ENCODE measurements around the gene SEC22C. TPM values are rescaled to one million over a fixed set of nuclear protein-coding genes. Genes with fewer than 3 reads are reported as not detected.

The SEC22C gene
- polyA plus RNA-seq, 1 donor from 2014 or later, result 93.6 TPM

DNA sequence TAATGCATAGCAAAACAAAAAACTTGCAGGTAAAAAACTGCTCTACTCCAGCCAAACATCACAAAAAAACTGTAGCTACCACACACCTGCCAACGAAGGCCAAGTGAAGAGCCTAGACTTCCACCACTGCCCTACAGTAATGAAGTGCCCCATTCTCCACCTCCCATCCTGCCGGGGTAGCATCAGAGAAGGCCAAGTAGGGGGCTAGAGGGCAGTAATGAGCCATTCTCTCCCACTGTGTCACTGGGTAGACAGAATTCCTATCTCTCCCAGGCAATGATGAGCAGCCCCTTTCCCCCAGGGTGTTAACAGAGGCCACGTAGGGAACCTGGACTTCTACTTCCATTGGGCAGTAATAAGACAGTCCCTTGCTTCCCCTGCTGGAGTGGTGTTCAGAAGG is 9.5 kb downstream of the SEC22C start:
- TF ChIP-seq RAD21 (conservative IDR thresholded peaks at IDR 0.05) (no peak), MXI1 (conservative IDR thresholded peaks at IDR 0.05; ENCODE audit: poor library complexity, severe bottlenecking) (no peak), TAF1 (IDR thresholded peaks at IDR 0.05; ENCODE audit: low read depth) (no peak)
- TF ChIP-seq, protein P1, sequence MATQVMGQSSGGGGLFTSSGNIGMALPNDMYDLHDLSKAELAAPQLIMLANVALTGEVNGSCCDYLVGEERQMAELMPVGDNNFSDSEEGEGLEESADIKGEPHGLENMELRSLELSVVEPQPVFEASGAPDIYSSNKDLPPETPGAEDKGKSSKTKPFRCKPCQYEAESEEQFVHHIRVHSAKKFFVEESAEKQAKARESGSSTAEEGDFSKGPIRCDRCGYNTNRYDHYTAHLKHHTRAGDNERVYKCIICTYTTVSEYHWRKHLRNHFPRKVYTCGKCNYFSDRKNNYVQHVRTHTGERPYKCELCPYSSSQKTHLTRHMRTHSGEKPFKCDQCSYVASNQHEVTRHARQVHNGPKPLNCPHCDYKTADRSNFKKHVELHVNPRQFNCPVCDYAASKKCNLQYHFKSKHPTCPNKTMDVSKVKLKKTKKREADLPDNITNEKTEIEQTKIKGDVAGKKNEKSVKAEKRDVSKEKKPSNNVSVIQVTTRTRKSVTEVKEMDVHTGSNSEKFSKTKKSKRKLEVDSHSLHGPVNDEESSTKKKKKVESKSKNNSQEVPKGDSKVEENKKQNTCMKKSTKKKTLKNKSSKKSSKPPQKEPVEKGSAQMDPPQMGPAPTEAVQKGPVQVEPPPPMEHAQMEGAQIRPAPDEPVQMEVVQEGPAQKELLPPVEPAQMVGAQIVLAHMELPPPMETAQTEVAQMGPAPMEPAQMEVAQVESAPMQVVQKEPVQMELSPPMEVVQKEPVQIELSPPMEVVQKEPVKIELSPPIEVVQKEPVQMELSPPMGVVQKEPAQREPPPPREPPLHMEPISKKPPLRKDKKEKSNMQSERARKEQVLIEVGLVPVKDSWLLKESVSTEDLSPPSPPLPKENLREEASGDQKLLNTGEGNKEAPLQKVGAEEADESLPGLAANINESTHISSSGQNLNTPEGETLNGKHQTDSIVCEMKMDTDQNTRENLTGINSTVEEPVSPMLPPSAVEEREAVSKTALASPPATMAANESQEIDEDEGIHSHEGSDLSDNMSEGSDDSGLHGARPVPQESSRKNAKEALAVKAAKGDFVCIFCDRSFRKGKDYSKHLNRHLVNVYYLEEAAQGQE (IDR thresholded peaks at IDR 0.05; ENCODE audit: borderline replicate concordance), result no peak
- TF ChIP-seq, protein P2, sequence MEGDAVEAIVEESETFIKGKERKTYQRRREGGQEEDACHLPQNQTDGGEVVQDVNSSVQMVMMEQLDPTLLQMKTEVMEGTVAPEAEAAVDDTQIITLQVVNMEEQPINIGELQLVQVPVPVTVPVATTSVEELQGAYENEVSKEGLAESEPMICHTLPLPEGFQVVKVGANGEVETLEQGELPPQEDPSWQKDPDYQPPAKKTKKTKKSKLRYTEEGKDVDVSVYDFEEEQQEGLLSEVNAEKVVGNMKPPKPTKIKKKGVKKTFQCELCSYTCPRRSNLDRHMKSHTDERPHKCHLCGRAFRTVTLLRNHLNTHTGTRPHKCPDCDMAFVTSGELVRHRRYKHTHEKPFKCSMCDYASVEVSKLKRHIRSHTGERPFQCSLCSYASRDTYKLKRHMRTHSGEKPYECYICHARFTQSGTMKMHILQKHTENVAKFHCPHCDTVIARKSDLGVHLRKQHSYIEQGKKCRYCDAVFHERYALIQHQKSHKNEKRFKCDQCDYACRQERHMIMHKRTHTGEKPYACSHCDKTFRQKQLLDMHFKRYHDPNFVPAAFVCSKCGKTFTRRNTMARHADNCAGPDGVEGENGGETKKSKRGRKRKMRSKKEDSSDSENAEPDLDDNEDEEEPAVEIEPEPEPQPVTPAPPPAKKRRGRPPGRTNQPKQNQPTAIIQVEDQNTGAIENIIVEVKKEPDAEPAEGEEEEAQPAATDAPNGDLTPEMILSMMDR (IDR thresholded peaks at IDR 0.05; ENCODE audit: poor library complexity, severe bottlenecking), result no peak
- H3F3A ChIP-seq (ENCODE audit: insufficient read depth, low read length, poor library complexity, severe bottlenecking), result no peaks in the 10 kb centered on the region
- H3K4me3 ChIP-seq (ENCODE audit: low read length), result no peak overlapping the region
- H3K9me2 ChIP-seq (ENCODE audit: insufficient read depth, low read length), result no peaks in the 10 kb centered on the region
- peaks cover 32% of the 10 kb centered on the region for H3K79me2 ChIP-seq (replicated peaks; ENCODE audit: insufficient read depth, low read length)
- H3K9ac ChIP-seq (ENCODE audit: low read length), result no peak overlapping the region
- no peak overlapping the region for H3K4me2 ChIP-seq (ENCODE audit: low read length)
- no peaks in the 10 kb centered on the region for H3K9me3 ChIP-seq (ENCODE audit: low read length)
- no peaks in the 10 kb centered on the region for H4K20me1 ChIP-seq (ENCODE audit: insufficient read depth)
- H3K36me3 ChIP-seq (ENCODE audit: insufficient read depth, low read length), result no peaks in the 10 kb centered on the region
- H3K27ac ChIP-seq (ENCODE audit: low read length), result no peak overlapping the region
- H2AFZ ChIP-seq (ENCODE audit: low read depth, low read length), result no peak overlapping the region
- no peaks in the 10 kb centered on the region for H3K27me3 ChIP-seq (ENCODE audit: insufficient read depth, low read depth, low read length)

DNA sequence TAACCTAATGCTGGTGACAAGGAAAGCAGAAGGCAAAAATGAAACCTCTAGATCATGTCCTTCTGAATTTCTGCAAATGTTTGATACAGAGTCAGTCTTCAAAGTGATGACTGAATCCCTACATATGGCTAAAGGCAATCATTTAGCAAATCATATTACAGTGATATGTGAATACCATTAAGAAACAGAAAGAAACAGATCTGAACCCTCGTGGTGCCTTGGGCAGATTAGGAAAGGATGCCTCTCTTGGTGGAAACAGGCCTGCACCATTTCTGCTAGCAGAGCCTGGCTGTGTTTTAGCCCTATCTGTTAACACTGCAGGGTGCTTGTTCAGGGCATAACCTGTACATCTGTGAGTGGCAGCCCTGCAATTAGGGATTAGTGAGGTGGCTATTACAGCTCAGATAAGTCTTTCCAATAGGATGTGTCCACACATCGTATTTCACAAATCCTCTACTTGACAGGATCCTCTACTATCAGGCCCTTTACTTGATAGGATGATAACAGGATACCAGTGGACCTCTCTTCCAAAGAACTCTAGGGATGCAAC is 12.1 kb downstream of the SEC22C start:
- H3K4me3 ChIP-seq (ENCODE audit: low read length), result no peak overlapping the region
- peaks cover 8% of the 10 kb centered on the region for H3K79me2 ChIP-seq (replicated peaks; ENCODE audit: insufficient read depth, low read length)
- H3K4me2 ChIP-seq (ENCODE audit: low read length), result no peak overlapping the region
- H3K9me2 ChIP-seq (ENCODE audit: insufficient read depth, low read length), result no peaks in the 10 kb centered on the region
- H3K9me3 ChIP-seq (ENCODE audit: low read length), result no peaks in the 10 kb centered on the region
- no peak overlapping the region for H3K27ac ChIP-seq (ENCODE audit: low read length)
- H4K20me1 ChIP-seq (ENCODE audit: insufficient read depth), result no peaks in the 10 kb centered on the region
- H3F3A ChIP-seq (ENCODE audit: insufficient read depth, low read length, poor library complexity, severe bottlenecking), result no peaks in the 10 kb centered on the region
- no peak overlapping the region for H3K9ac ChIP-seq (ENCODE audit: low read length)
- no peak overlapping the region for H2AFZ ChIP-seq (ENCODE audit: low read depth, low read length)
- TF ChIP-seq MXI1 (conservative IDR thresholded peaks at IDR 0.05; ENCODE audit: poor library complexity, severe bottlenecking), result no peak
- TF ChIP-seq, protein P1 (IDR thresholded peaks at IDR 0.05; ENCODE audit: borderline replicate concordance), result no peak
- TF ChIP-seq SMC3 (conservative IDR thresholded peaks at IDR 0.05; ENCODE audit: poor library complexity), result no peak
- peak; percentile 27 for TF ChIP-seq POLR2AphosphoS5 (IDR thresholded peaks at IDR 0.05)
- TF ChIP-seq EP300 (conservative IDR thresholded peaks at IDR 0.05; ENCODE audit: poor library complexity, severe bottlenecking), result no peak
- no peaks in the 10 kb centered on the region for H3K27me3 ChIP-seq (ENCODE audit: insufficient read depth, low read depth, low read length)
- no peaks in the 10 kb centered on the region for H3K36me3 ChIP-seq (ENCODE audit: insufficient read depth, low read length)
